ENCODE results near the gene HINT3. TPM values are rescaled to one million over a fixed set of nuclear protein-coding genes. Genes with fewer than 3 reads are reported as not detected.
"Not testable (repeated sequence)": the region's sequence is repeated elsewhere in the genome, so short reads cannot be mapped to it uniquely, and the experiment has no call there.

HINT3 gene
- total and polyA plus RNA-seq, 9 donors: 22.4 to 31.1 (median 27.0) TPM

GRCh38 chr6:126020305-126021050, 63.9 kb downstream of the HINT3 start:
- H3K36me3 ChIP-seq (ENCODE audit: control insufficient read depth, insufficient read depth, low read length): peaks cover 15% of the 10 kb centered on the region
- no peaks in the 10 kb centered on the region for H3K4me1 ChIP-seq (ENCODE audit: control insufficient read depth, insufficient read depth, low read length)
- H3K9me3 ChIP-seq (replicated peaks; ENCODE audit: control insufficient read depth, low read depth, low read length): no peaks in the 10 kb centered on the region
- WGBS (ENCODE audit: insufficient coverage): 80% methylated on average over 1 of the region's 5 CpGs
- H3K4me3 ChIP-seq (ENCODE audit: low read length): no peak overlapping the region
- no peaks in the 10 kb centered on the region for H3K27me3 ChIP-seq (ENCODE audit: control insufficient read depth, insufficient read depth, low read length)
- no peak overlapping the region for H3K27ac ChIP-seq (ENCODE audit: low read length)
- no peak for DNase-seq

DNA sequence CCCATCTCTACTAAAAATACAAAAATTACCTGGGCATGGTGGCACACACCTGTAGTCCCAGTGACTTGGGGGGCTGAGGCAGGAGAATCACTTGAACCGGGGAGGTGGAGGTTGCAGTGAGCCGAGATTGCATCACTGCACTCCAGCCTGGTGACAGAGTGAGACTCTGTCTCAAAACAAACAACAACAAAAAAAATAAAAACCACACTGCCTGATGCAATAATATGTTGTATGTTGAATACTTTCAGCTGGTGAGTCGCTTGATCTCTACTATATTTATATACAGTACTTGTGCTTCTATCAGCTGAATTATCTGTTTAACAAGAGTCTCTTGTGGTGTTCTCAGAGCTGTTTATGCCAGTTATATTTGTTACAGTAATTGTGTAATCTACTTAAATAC, 66.9 kb downstream of the HINT3 start:
- not testable (repeated sequence) for H3K4me1 ChIP-seq (ENCODE audit: control insufficient read depth, insufficient read depth, low read length); H3K4me3 ChIP-seq (ENCODE audit: low read length); H3K27me3 ChIP-seq (ENCODE audit: control insufficient read depth, insufficient read depth, low read length); DNase-seq; H3K27ac ChIP-seq (ENCODE audit: low read length); H3K9me3 ChIP-seq (replicated peaks; ENCODE audit: control insufficient read depth, low read depth, low read length)
- H3K36me3 ChIP-seq (ENCODE audit: control insufficient read depth, insufficient read depth, low read length): peaks cover 11% of the 10 kb centered on the region
- no CpG with 5 or more reads among the region's 3 CpGs for WGBS (ENCODE audit: insufficient coverage)

DNA sequence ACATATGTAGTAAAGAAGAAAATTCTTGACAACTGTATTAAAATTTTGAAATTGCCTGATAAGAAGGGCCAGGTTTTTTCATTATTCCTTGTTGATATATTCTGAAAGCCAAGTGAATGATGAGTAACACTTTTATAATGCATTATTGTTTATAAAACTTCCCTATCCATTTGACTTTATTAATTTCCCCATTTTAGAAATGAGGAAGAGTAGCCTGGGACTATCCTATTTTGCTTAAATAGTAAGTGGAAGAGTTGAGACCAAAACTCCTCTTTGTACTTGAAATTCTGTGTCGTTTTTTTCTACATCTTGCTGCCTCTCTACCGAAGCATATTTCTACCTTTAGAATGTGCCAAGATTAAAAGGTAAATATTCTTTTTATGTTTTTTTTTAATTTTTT, 69.4 kb downstream of the HINT3 start:
- Histone ChIP-seq H3K27me3 (ENCODE audit: control insufficient read depth, insufficient read depth, low read length) (no peaks in the 10 kb centered on the region), H3K36me3 (ENCODE audit: control insufficient read depth, insufficient read depth, low read length) (peaks cover 9% of the 10 kb centered on the region), H3K4me3 (ENCODE audit: low read length) (no peak overlapping the region), H3K9me3 (replicated peaks; ENCODE audit: control insufficient read depth, low read depth, low read length) (no peaks in the 10 kb centered on the region), H3K27ac (ENCODE audit: low read length) (no peak overlapping the region), H3K4me1 (ENCODE audit: control insufficient read depth, insufficient read depth, low read length) (no peaks in the 10 kb centered on the region)
- DNase-seq: no peak
- WGBS (ENCODE audit: insufficient coverage): no CpG with 5 or more reads among the region's 2 CpGs

DNA sequence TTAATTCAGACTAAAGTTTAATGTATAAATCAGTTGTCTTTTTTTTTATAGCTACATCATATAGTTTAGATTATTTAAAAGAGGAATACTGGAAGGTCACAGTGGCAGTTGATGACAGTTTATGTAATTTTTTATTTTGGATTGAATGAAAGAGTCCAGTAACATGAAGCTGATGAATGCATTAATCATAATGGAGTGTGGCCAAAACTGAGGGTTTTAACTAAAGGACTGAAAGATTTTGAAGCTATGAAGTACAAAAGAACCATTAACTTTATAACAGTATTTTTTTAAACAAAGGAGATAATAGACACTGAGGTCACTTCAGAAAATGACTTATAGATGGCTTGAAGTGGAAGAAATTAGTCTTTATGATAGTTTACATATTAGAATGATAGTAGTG, 71.0 kb downstream of the HINT3 start:
- no peaks in the 10 kb centered on the region for H3K9me3 ChIP-seq (replicated peaks; ENCODE audit: control insufficient read depth, low read depth, low read length)
- no peak overlapping the region for H3K4me3 ChIP-seq (ENCODE audit: low read length)
- no peaks in the 10 kb centered on the region for H3K4me1 ChIP-seq (ENCODE audit: control insufficient read depth, insufficient read depth, low read length)
- H3K36me3 ChIP-seq (ENCODE audit: control insufficient read depth, insufficient read depth, low read length): peaks cover 8% of the 10 kb centered on the region
- DNase-seq: no peak
- H3K27ac ChIP-seq (ENCODE audit: low read length): no peak overlapping the region
- H3K27me3 ChIP-seq (ENCODE audit: control insufficient read depth, insufficient read depth, low read length): no peaks in the 10 kb centered on the region

Other genes with a start within 250 kb of the HINT3 start
- gene HEY2, start 207.1 kb upstream of the HINT3 start, total RNA-seq: 6.1 TPM
- 10 to 100 TPM; 10.1 to 18.3 (median 14.0) TPM for gene HEY2, start 207.1 kb upstream of the HINT3 start, polyA plus RNA-seq (ENCODE audit: insufficient read depth in 1 of 8, insufficient read length in 8 of 8, low replicate concordance in 1 of 8)
- 5.9 TPM for gene NCOA7, start 165.8 kb upstream of the HINT3 start, total RNA-seq
- 1 to 10 TPM; 5.5 to 9.1 (median 6.5) TPM for gene NCOA7, start 165.8 kb upstream of the HINT3 start, polyA plus RNA-seq (ENCODE audit: insufficient read depth in 1 of 8, insufficient read length in 8 of 8, low replicate concordance in 1 of 8)
- 21.9 TPM for gene TRMT11, start 29.8 kb downstream of the HINT3 start, total RNA-seq
- 10 to 100 TPM; 12.4 to 18.7 (median 15.2) TPM for gene TRMT11, start 29.8 kb downstream of the HINT3 start, polyA plus RNA-seq (ENCODE audit: insufficient read depth in 1 of 8, insufficient read length in 8 of 8, low replicate concordance in 1 of 8)